ENCODE data around the gene CEP128.

The CEP128 gene

DNA sequence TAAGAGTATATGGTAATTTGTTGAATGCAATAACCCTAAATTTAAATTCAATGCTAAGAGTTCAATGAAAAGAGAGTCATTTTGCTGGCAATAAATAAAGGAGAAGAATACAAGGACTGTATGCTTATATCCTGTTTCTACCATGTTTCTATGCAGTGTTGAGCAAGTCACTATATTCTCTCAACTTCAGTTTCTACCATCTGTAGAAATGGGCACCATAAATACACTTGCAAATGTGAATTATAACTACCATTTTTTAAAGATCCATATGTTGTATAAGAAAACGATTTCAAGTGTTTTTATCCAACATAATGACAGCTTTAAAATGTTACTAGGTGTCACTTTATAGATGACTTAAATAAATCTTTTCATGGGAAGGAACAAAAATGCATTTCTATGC, 170.3 kb downstream of the CEP128 start:
- no peak for DNase-seq (ENCODE audit: low spot score)

DNA sequence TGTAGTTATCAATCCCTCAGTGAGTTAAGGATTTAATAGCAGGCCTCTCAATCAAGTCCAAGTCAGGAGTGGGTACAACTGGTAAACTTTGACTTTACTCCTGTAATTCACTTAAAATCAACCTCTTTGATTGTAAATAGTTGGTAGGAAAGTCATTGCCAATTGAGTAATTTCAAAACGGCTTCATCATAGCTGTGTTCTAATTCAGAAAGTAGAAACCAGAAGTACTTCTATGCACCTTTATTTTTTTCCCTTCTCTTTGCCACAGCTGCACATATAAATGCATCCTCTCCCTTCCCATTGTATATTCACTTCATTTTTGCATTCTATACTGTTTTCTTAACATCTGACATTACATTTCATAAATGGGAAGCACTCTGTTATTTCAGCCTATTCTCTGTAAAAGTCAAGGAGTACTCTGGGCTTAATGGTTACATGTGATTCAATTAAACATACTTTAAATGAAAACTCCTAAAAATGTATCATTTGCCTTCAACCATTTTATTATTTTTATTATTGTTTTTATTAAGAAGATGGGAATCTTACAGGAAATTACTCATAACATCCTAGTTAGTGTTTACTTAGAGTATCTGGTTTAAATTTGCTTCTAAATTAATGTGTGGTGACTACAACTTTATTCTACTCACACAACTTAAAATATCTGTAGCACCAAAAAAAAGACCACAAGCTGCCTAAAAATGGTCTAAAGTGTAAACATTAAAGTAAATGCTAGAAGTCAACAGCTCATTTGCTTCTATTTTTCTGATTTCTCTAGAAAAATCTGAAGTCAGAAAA, 171.2 kb downstream of the CEP128 start:
- no peak for DNase-seq (ENCODE audit: low spot score)

DNA sequence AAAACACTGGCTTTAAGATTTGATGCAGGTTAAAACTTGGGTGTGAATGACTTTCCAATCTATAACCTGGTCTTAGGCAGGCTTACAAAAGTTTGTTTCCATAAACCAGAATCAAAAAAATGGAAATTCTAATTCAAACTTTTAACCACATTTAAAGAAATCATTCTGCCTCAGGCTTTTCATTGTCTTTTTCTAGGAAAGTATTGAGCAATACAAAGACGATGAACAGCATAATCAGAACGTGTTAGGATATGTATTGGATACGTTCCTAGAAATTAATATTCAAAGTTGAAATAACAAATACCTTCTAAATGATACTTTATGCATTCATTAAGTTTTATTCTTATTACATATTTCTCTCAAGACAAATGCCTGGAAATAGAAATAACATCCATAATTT, 172.9 kb downstream of the CEP128 start:
- DNase-seq (ENCODE audit: low spot score): no peak

DNA sequence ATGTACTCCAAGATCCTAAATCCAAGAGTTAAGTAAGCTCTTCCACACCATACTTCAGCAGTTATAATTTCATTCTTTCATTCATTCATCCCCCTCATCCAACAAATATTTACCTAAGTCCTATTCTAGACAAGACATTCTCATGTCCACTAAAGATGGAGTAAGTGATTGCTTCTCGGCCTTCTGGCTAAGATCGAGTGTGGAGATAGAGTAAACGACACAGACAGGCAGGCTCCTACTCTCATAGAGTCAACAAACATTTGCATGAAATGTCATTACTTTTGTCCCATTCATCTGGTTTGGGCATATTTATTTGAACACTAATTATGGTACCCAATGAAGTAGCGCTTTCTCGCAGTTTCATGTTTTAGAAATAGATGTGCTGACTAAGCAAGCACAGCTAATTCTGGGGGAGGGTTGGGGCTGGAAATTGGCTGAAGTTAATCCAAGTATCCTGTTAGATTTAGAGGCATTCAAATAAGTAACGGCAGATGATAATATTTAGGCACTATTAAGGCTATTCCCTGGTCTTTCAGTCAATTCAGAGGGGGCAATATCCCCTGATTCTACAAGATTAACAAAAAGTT, 176.5 kb downstream of the CEP128 start:
- no peak for DNase-seq (ENCODE audit: low spot score)

DNA sequence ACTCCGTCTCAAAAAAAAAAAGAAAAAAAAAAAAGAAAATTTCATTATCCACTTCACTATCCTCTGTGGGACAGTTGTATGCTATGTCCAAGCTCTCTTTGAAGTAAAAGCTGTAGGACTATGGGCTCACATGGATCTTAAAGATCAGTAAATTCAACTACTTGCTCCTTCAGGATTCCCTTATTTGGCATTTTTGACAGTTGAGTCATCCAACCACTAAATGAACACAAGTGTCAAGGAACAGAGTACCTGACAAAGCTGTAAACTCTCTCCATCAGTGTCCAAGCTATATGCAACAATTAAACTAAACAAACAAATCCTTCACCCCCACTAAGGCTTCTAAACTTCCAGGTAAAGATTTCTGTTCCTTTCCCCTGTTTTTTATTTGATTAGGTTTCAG, 177.0 kb downstream of the CEP128 start:
- no peak for DNase-seq (ENCODE audit: low spot score)

DNA sequence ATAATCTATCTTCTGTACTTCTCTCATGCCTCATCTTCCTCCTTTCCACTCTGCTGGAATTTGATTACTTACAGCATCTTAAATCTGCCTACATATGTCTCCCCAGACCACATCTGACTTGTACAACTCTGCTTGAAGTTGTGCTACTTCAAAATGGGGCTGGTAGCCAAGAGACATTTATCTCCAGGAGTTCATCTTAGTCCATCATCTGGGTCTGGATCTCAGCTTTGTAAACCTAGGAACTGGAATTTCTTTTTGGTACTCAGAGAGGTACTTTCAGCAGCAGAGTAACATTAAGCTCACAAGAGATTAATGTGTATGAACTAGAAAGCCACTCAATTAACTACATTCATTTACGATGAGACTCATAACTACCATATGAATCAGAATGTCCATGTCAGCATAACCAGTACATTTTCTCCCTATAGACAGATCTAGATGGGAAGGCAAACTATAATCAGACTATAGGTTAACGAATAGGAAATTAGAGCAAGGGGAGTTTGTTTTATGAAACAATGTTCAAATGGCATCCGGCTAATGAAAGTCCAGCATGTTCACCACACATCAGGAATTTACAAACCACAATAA, 178.8 kb downstream of the CEP128 start:
- no peak for DNase-seq (ENCODE audit: low spot score)

DNA sequence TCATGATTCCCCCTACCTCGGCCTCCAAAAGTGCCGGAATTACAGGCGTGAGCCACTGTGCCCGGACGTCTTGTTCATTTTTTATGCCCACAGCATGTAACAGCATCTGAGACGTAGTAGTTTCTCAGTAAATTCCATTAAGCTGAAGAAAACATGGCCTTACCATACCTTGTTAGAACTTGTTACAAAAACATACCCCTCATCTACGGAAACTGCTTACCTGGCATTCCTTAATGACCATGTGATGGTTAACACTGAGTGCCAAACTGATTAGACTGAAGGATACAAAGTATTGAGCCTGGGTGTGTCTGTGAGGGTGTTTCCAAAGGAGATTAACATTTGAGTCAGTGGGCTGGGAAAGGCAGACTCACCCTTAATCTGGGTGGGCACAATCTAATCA, 186.8 kb downstream of the CEP128 start:
- DNase-seq (ENCODE audit: low spot score): no peak

DNA sequence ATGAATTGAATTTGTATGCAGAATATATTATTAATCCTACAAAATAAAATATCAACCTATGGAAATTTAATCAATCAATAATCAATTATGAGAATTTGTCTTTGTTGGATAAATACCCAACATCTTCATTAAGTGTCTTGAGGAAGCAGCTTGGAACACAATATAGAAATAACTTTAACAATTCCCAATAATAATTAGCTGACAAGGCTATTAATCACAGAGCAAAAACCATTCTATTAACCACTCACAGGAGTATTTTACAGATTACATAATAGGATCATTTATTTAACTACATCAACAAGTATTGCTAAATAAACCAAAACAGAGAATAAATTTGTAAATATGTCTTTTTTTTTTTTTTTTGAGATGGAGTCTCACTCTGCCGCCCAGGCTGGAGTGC, 190.3 kb downstream of the CEP128 start:
- DNase-seq (ENCODE audit: low spot score): no peak

DNA sequence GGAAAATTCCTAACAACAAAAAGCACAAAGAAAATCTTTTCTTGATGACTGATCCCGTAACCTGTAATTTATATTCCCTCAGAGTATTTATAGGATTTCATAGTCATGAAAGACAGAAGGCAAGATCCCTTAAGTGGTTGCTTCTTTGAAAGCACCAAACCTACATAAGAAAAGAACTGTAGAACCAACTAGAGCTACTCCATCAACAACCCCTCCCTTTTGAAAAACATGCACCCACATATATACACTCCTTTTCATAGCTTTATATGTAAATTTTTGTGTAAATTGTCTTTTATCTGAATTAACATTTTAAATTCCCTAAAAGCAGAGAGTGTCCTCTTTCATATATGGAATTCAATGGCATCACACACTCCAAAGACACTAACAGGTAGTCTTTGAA, 215.3 kb downstream of the CEP128 start:
- no peak for DNase-seq (ENCODE audit: low spot score)

DNA sequence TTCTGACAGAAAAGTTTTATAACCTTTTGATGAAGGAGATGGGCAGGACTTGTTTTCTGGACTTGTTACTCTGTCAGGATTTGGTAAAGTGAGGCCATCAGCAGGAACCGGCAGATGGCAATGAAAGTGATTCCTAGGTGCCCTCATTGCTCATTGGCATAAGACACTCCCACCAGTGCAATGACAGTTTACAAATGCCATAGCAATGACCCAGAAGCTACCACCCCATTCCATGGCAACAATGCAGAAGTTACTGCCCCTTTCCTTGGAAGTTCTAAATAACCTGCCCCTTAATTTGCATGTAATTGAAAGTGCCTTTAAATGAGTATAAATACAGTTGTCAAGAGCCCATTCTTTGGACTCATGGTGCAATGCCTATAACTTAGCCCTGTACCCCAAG, 222.6 kb downstream of the CEP128 start:
- DNase-seq (ENCODE audit: low spot score): no peak

DNA sequence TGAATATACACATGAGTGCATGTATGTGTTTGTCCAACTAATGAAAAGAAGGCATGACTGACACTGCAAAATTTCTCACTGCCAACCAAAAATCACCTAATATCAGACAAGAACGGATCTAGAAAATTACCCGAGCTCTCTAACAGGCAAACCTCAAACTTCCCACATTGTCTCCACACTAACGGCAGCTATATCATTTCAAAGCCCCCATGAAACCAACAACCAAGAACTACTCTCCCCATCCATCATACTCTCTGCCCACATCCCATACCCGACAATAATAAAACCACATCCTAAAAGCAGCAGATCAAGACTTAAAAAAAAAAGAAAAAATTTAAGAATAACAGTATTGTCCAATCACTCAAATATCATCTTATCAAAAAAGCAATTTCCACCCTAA, 227.1 kb downstream of the CEP128 start:
- DNase-seq (ENCODE audit: low spot score): no peak

DNA sequence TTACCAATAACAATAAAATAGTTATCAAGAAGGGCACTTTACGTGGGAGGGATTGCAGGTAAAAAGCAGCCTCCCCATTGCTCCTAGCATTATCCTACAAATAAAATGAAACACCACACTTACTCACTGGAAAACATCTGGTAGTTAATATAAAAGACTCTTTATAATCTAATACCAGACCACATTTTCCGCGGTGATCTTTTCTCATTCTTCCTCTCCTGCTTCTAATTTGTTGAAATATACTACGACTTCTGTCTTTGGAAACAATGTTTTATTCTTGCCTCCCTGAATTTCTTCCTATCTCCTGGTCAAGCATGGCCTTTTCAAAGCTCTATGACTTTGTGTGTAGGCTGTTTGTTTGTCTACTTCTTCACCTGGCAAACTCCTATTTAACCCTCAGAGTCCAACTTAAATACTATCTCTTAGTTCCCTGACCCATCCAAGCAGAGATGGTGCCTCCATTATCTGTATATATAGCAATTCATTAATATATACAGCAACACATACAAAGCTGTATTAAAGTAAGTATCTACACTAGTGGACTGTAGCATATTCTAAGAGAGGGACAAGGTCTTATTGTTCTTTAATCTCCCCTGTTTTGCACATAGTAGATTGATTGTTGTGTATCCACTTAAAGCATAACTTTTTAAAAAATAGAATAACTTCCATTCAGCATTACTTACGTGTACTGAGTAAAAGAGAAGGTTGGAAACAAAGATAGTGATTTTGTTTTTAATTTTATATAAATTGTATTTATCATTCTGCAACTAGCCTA, 228.3 kb downstream of the CEP128 start:
- DNase-seq (ENCODE audit: low spot score): no peak

DNA sequence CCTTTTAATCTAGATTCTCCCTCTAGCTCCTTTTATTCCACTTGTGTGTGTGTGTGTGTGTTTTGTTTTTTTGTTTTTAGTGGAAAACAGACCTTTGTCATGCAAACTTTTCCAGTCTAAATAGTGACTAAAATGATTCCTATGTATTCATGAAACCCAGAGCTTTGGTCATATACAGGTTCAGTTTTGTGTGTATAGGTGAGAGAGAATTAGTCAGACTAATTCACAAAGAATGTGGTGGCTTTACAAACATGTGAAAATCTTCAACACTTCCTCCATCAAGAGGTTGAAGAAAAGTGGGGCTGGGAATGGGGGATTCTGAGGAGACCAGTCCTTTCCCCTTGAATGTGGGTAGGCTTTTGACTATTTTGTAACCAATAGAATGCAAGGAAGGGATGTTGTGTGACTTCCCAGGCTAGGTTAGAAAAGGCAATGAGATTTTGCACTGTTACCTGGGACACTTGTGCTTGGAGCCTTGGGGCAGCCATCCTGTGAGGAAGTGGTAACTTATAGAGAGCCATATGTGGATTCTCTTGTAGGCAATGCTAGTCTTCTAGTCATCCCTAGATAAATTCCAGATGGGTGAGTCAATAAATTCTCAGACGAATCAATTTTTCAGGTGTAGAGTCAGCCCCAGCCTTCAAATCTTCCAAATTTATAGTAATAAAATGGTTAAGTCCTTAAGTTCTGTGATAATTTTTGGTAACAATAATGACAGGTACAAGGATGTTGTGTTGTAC, 236.1 kb downstream of the CEP128 start:
- no peak for DNase-seq (ENCODE audit: low spot score)

DNA sequence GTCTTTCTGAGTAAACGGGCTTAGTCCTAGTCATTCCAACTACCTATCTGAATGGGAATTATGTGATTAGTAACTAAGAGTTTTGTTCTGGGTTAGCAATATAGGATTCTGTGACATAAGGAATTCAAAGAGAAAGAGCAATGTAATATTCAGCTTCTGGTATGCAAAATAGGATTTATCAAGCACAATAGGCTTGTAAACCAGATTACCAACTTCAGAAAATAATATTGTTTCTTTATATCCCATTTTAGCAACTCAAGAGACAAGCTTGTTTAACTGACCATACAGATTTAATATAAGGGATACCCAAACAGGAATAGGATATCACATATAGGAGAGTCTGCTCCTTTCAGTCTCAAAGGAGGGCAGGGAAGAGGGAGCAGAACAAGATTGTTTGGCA, 240.9 kb downstream of the CEP128 start:
- DNase-seq (ENCODE audit: low spot score): no peak

DNA sequence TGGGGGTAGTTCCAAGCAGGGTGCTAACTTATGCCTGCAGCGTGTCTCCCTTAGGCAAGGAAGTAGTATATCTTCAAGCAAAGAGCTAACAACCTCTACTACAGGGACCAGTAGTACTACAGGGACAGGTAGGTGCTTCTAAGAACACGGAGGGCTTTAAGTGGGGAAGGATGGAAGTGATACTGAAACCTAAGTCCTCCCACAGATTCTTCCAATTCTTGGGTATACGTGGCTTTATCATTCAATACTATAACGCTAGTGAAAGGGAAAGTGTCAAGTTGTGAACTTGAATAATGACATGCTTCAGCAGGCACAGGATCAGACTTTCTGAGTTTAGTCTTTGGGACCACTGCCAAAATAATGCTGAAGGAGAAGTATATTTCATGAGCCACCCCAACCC, 241.7 kb downstream of the CEP128 start:
- DNase-seq (ENCODE audit: low spot score): no peak

DNA sequence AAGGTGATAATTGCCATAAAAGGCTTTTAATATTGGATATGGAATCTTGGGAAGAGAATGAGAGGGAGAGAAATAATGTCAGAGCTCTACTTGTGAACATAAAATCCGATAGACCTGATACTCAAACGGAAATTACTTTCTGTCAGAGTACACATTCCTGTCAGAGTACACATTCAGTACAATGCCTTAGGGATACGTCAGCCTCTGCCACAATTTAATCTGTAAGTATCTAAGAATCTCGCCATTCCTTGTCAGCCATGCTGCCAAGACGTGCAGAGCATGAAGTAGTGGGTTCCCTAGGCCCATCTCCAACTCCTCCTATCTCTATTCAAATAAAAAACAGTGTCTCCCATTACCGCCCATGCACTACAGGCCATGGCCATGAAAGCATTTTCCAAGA, 242.6 kb downstream of the CEP128 start:
- DNase-seq (ENCODE audit: low spot score): no peak

DNA sequence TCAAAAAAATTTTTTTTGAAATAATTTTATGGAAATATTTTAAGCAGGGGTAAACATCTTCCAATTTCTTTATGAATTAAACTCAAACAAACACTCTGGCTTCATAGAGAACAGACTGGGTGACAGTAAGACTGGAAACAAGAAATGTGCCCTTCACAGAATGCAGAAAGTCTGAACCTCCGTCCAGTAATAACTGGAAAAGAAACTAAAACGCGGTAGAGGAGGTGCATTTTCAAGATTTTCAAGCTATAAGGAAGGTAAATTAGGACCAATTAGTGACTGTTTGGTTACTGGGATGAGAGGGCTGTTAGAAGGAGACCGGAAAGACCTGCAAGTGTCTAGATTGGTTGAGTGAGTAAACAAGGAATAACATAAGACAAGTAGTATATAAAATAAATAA, 245.7 kb downstream of the CEP128 start:
- no peak for DNase-seq (ENCODE audit: low spot score)

DNA sequence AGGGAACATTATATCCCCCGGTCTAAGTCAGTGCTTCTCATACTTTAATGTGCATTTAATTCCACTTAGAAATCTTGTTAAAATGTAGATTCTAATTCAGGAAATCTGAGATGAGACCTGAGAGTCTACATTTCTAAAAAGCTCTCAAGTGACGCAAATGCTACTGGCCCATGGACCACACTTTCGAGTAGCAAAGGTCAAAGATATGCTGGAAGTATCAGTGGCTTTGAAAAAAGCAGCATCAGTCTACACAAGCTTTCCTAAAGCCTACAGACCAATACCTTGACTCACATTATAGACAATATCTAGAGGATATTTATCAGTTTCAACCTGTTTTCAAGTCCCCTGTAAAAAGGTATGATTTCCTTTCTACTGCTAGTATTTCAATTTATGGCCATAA, 248.6 kb downstream of the CEP128 start:
- no peak for DNase-seq (ENCODE audit: low spot score)

DNA sequence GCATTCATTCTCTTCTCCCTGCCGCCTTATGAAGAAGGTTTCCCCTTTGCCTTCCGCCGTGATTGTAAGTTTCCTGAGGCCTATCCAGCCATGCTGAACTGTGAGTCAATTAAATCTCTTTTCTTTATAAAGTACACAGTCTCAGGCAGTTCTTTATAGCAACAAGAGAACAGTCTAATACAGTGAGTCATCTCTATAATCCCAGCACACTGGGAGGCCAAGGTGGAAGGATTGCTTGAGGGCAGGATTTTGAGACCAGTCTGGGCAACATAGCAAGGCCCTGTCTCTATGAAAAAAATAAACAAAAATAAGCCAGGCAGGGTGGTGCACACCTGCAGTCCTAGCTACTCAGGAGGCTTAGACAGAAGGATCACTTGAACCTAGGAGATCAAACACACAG, 259.9 kb downstream of the CEP128 start:
- DNase-seq (ENCODE audit: low spot score): no peak

DNA sequence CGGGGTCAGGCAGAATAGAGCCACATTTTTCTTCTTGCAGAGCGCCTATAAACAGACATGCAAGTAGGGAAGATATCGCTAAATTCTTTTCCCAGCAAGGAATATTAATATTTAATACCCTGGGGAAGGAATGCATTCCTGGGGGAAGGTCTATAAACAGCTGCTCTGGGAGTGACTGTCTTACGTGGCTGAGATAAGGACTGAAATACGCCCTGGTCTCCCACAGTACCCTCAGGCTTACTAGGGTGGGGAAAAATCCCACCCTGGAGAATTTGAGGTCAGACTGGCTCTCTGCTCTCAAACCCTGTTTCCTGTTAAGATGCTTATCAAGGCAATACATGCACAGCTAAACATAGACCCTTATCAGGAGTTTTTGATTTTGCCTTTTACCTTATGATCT, 262.3 kb downstream of the CEP128 start:
- no peak for DNase-seq (ENCODE audit: low spot score)

DNA sequence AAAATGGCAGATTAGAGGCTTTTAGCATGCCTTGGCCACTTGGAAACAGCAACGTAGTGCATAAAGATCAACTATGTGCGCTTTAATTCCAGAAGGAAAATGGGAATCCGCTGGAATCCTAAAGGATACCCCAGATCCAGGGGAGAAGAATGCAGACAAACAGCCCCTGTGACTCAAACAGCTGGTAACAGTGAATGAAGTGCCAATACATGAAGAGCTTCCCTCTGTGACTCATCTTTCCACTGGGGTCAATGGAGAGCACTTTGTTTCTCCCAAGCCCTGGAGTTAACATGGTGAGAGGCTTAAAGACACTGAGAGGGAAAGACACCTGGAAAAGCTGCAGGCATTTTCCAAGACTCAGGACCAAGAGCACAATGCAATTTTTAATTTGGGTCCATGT, 263.1 kb downstream of the CEP128 start:
- DNase-seq (ENCODE audit: low spot score): no peak

DNA sequence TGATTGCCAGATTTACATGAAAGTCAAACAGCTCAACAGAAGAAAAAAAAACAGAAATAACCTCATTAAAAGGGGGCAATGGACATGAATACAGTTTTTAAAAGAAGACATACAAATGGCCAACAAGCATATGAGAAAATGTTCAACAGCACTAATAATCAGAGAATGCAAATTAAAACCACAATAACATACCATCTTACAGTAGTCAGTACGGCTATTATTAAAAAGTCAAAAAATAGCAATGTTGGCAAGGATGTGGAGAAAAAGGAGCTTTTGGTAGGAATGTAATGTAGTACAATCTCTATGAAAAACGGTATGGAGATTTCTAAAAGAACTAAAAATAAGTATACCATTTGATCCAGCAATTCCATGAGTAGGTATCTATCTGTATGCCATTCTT, 272.1 kb downstream of the CEP128 start:
- DNase-seq (ENCODE audit: low spot score): no peak

All from SW480 (cell line).